EH (cell line): Measurements from ENCODE around the gene CEPT1.
"Not testable (repeated sequence)": the region's sequence is repeated elsewhere in the genome, so short reads cannot be mapped to it uniquely, and the experiment has no call there.

ENCODE experiments used
- DNase-seq: peaks from one replicate; pipeline ENCODE4 v3.0.0-alpha.2; 2015; ENCODE audit warnings: low read depth

Gene CEPT1

DNA sequence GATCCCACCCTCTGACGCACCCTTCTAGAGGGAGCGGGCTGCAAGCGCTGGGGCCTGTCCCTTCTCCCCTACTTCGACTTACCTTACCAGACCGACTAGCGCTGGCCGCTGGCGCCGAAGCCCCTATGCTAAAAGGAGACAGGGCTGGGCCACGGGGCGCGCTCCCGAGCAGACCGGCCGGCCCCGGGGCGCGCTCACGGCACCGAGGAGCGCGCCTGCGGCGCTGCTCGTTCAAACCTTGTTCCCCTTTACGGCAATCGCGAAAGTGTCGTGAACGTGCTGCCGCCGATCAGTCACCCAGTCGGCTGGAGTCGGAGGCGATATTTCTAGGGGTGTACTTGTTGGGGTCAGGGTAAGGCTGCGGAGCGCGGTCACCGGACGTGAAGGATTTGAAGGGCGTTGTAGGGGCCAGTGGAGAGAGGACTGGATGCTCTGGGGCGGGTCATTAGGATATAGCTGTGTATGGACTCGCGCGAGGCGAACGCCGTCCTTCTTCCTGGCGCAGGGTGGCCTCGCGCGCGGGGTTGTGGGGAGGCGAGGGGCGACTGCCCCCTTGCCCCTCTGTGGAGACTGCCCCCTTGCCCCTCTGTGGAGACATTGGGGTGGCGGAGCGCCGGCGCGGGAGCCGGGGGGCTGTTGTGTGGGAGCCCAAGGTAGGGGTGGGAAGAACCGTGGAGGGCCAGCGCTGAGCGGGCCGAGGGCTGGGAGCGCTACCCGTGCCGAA, at the start of gene CEPT1, which contains the start of gene DRAM2:
Gene CEPT1 (plus strand): TSS at position 268 of the 724 bp plus-strand sequence. CDS start 7,492 bp downstream, outside the sequence.
Gene DRAM2 (minus strand): TSS at position 138 of the 724 bp plus-strand sequence. CDS start 8,539 bp downstream, outside the sequence.
- DNase-seq: peak; percentile 94

DNA sequence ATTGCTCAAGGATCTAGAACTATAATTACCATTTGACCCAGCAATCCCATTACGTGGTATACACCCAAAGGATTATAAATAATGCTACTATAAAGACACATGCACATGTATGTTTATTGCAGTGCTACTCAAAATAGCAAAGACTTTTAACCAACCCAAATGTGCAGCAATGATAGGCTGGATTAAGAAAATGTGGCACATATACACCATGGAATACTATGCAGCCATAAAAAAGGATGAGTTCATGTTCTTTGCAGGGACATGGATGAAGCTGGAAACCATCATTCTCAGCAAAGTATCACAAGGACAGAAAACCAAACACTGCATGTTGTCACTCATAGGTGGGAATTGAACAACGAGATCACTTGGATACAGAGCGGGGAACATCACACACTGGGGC, 44.6 kb upstream of the CEPT1 start:
- DNase-seq: not testable (repeated sequence)

DNA sequence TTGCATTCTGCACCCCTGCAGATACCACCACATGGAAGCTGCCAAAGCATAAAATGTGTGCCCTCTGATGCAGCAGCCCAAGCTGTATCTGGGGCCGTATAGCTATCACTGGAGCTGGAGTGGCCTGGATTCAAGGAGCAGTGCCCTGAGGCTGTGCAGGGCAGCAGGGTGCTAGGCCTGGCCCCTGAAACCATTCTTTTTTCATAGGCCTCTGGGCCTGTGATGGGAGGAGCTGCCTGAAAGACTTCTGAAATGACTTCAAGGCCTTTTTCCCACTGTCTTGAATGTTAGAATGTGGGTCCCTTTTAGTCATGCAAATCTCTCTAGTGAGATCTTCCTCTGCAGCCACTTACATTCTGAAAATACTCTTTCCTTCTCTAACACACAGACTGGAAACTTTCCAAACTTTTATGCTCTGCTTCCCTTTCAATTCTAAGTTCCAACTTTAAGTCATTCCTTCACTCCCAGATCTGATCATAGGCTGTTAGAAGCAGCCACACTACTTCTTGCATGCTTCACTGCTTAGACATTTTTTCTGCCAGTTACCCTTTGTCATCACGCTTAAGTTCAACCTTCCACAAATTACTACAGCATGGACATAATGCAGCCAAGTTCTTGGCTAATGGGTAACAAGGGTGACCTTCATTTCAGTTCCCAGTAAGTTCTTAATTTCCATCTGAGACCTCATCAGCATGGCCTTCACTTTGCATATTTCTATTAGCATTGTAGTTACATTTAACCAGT, 42.5 kb upstream of the CEPT1 start:
- DNase-seq: peak; percentile 14

DNA sequence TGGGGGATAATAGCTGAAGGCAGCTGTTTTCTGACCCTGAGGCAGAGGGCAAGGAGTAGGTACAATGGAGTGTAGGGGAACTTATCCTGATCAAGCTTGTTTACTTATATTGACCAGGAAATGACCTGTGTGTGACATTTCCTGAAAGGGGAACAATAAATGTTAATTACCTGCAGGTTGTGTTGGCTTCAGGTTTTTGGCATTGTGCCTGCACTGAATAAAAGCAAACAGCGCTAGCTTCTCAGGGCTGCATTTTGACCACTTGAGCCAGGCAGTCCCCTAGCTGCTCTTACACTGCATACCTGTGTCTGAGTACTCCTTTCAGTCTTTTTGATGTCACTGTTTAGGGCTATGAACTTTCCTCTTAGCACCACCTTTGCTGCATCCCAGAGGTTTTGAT, 40.7 kb upstream of the CEPT1 start:
- no peak for DNase-seq

DNA sequence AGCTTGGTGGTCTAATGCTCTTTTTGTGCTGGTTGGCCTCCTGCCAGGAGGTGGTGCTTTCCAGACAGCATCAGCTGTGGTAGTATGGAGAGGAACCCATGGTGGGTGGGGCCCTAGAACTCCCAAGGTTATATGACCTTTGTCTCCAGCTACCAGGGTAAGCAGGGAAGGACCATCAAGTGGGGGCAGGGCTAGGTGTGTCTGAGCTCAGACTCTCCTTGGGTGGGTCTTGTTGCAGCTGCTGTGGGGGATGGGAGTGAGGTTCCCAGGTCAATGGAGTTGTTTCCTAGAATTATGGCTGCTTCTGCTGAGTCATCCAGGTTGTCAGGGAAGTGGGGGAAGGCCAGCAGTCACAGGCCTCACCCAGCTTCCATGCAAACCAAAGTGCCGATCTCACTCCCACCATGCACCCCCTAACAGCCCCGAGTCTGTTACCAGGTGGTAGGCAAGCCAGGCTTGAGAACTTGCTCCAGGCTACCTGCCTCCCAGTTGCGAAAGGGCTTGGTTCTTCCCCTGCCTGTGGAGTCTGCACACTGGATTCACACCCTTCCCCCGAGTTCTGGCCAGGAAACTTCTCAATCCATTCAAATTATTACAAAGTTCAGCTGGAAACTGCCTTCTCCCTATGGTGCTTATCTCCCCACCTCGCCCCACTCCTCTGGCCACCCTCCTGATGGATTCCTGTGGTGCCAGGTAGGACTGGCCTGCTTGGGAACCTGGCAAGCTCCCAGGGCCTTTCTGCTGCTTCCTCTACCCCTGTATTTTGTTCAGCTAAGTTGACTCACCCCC, 38.0 kb upstream of the CEPT1 start:
- DNase-seq: no peak

DNA sequence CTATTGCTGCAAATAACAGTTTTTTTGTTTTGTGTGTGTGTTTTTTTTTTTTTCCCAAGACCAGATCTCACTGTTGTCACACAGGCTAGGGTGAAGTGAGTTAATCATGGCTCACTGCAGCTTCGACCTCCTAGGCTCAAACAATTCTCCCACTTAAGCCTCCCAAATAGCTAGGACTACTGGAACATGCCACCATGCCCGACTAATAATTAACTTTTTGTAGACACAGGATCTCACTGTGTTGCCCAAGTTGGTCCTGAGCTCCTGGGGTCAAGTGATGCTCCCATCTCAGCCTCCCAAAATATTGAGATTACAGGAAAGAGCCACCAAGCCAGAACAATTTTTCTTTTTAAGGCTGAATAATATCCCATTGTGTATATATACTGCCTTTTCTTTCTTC, 35.0 kb upstream of the CEPT1 start:
- DNase-seq: no peak

DNA sequence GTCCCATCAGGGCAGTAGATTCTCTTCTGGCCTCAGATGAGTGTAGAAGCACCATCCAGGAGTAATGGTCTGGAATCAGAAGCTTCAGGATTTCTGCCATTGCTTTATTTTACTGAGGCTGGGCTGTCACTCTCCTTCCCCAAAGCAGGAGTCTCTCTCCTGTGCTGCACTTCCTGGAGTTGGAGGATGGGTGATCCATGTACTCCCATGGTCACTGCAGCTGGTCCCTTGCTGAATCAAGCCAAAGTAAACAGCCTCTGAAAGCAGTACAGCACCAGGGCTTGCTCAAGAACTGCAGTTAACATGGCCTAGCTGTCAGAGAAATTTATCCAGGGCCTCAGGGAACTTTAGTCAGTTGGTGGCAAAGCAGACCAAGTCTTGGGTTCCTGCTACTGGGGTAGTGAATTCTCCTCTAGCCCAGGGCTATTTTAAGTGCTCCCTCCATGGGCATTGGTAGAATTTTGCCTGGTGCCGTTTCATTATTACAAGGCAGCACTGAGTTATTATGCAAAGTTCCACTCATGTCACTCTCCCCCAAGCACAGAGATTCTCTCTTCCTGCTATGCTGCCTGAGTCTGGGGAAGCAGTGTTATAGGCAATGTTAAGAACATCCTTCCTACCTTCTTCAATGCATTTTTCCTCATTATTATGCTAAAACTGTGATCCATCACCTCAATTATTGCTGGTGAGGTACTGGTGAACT, 29.7 kb upstream of the CEPT1 start:
- DNase-seq: peak; percentile 81

DNA sequence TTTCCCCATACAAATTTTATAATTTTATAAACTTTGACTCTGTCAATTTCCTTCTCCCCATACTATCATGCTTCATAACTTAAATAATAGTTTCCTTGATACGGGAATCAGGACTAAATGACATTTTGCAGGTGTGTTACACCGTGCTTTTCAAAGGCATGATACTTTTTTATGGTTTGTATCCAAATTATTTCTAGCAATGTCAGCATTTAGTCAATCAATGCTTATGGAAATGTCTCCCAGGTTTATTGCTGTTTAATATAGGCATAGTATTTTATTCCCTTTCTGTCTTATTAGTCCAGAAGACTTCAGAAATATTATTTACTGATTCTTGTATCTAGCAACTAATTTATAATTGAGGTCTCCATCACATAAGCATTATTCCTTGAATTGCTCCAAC, 23.5 kb upstream of the CEPT1 start:
- DNase-seq: no peak

DNA sequence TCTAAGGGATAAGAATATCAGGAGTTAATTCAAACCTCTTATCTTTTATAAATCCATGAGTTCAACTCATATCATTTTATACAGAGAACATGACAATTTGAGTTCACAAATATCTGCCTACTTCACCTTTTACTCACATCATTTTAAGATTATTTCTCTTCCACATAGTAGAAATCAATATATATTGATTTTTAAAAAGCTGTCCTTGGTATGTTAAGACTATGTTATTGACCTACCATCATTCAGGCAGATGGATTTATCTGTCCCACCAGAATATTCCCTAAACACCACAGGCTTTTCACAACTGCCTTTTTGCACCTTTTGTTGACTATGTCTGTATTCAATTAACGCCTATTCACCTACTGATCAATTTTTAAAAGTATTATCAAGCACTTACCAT, 13.7 kb upstream of the CEPT1 start:
- DNase-seq: no peak

DNA sequence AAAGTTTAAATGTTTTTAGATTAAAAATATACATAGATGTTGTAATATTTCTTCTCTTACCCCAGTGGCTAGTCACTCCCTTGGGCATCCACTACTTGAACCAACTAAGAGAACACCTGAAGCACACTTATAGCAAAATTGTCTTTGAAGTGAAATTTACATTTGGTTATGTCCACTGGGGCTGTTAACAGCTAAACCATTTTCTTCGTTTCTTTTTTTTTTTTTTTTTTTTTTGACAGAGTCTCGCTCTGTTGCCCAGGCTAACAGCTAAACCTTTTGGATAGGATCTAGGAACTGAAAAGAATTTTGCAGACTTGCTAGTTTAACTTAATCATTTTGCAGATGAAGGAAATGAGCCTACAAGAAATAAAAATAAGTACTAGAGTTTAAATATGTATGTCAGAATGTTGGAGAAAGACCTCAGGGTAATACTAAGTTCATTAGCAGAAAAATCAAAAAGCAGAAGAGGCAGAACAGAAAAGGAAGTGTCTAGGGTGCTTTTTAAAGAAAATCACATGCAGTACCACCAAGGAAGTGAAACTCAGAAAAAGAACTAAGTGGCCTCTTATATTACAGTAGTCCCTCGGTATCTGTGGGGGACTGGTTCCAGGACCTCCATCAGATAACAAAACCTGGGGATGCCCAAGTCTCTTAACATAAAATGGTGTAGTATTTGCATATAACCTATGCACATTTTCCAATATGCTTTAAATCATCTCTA, 11.9 kb upstream of the CEPT1 start:
- DNase-seq: no peak

DNA sequence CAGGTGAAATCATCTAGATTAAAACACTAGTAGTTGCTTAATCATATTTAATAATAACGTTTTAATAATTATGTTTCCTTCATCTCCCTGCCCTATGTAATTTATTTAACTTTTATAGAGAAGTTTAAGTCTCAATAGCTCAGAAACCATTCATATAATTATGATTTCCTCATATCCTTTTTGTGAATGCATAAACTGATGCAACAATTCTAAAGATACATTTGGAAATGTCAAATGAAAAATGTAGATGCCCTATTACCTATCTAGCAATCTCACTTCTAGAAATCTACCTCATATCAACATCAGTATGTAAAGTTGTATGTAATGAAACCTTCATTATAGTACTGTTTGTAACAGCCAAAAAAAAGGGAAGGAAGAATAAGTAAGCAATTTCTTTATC, 10.6 kb upstream of the CEPT1 start:
- no peak for DNase-seq

DNA sequence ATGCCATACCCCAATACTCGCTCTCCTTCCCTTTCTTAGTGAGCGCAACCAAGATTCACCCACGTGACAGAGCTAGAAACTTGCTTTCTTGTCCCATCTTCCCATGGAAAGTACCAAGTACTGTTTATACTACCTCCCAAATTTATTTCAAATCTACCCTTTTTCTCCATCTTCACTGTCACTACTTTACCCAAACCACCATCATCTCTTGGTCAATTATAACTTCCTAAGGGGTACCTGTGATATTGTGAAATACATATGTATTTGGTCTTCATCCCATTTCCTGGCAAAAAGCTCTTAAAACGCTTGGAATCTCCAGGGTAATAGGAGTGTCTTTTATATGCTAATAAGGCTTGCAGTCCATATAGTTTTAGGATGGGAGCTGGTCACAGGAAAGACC, 8.3 kb upstream of the CEPT1 start:
- no peak for DNase-seq

DNA sequence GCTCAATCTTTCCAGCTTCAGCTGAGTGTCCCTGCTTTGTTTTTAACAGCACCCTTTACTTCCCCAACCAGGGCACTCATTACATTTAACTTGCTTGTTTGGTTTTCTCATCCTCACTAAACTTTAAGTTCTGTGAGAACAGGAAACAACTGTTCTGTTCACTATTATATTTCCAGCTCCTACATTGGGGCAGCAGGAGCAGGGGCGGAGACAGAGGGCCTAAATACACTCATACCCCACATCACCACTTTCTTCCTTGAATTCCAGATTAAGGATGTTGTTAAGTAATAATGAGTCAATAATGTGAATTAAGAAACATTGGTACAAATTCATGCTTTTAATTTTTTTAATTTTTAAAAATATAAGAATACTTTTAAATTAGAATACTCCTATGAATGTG, 6.2 kb upstream of the CEPT1 start:
- DNase-seq: no peak

DNA sequence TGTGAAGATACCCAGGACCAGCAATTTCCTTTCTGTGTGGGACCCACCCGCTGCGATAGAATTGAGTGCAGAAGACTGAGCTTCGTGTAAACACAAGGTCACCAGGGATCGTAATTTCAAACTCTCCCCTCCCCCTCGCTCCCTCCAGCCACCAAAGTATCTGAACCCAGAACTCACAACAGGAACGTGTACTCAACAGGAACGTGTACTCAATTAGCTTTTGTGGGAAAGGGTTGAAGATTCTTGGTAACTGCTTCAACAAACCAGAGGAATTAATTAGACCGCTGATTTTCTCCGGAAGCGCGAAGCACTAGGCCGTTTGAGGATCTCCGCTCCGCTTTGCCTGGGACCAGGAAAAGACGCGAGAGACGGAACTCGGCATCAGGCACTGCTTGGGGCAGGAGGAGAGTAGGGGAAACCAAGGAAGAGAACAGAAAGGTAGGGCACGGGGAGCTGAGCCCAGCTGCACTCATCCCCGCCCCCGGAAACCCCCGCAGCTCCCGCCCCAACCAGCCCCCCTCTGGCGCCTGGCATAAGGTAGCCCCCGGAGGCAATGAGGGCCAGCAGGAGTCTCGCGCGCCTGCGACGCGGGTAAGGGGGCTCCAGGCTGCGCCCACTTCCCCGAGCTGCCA, 583 bp upstream of the CEPT1 start:
- peak; percentile 67 for DNase-seq

DNA sequence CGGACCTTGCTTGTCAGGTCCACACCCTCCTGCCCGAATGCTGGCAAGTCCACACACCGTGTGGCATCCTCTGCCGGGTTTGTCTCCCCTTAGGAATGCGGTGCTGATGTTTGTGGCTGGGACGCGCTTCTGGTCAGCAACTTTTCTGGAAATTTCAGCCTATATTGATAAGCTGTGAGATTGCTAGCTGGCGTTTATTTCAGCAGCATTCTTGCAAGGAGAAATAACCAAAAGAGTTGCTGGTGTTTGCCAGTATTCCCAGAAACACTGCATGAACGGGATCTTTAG, 601 bp downstream of the CEPT1 start:
- peak; percentile 74 for DNase-seq

DNA sequence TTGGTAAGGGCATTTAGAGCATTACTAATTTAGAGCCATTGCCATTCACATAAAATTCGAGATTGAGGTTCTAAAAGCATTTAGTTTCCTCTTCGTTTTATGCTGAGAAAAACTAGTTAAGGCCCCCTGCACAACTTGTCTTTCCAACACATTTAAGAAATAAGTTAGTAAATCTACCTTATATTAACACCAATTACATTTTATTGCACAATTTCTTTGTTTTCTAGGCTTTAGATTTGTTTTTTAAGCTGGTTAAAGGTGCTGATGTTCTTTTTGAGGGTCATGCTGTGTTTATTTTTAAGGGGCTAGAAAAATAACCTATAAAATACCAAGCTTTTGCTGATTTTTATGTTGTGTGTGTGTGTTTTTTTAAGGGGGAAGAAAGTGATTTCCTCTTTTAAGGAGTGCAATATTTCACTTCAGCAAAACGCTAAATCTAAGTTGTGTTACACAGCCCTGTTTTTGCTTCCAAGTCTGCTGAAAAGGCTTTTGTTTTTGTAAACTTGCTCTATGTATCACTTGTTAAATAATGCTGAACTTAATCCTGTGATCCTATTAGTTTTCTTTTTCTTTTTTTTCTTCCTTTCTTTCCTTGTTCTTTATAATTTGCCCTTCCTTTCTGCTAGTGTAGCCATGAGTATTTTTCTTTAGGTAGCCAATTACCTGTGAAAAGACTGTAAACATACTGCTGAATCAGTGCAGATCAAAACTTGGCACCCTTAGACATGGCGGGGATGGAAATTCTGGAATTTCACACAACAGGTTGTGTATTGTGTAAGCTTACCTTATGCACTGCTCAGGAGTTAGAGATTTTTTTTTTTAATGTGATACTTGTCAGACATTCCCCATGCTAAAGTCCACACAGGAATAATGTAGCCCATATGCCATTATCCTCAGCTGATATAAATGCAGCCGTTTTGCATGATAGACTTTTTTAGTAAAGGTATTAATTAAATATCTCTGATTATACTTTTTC, 1.5 kb downstream of the CEPT1 start:
- DNase-seq: no peak

DNA sequence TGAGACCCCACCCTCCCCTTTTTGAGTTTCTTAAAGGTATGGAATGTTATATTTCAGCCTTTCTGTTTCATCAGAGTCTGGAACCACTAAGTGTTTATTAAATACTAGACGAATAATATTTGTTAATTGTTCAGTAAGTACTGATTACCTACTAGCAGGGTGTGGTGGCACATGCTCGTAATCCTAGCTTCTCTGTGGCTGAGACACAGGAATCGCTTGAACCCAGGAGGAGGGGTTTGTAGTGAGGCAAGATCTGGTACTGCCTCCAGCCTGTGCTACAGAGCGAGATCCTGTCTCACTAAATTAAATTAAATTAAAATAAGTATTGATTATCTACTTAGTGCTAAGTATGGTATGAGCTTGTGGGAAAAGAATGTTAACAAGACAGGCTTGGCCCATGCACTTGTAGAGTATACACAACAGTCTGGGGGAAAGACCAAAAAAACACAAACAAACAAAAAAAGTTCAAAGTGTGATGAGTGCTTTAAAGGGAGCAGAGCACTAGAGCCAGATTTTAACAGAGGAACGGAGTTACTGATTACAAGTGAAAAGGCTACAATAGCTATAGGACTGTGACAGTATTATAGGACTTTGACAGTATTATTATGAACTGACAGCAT, 2.4 kb downstream of the CEPT1 start:
- no peak for DNase-seq

DNA sequence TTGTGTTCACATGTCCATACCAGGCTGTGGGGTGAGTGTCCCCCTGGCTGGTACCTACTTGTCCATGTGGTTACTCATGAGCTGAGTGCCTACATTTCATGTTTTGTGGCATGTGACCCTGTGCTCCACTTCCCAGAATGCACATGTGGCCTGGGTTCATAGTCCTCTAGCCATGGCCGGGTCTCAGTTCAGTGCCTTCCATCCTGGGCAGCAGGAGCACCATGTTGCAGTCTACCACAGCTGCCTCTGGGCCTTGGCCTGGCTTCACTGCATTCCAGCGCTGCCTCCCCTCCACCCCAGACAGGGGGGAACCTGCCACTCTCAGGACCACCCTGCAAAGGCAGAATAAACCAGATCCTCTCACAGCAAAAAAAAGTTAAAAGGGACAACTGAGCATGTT, 5.5 kb downstream of the CEPT1 start:
- no peak for DNase-seq

DNA sequence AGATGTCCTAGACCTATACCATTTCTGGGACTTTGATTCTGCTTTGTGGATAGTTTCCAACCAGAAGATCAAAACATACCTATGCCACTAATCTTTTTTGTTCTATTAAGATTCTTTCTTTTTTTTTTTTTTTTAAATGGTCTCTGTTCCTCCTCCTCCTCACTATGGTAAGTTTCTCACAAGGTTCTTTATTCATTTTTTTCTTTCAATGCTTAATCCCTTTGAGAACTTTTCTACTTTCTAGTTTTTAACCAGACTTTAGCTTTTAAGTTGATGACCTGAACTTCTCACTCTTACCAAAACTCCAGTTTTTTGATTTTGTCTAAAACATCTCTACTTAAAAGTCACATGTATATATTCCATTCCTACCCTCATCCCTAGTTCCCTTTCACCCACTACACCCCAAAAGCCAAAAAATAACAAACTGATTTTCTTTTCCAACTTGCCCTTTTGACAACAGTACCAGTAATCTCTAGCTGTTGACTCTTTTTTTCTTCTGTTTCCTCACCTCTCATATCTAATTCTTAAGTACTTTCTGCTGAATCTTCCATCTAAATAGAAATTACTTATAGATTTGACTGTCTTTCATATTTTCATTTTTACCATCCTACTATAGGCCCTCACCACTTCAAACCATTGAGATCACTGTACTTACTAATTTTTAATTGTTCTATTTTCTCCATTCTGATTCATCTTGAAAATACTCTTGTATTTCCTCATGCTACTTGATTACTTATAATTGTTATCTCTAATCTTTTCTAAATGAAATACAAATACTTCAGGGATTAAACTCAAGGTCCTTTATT, 6.1 kb downstream of the CEPT1 start:
- peak; percentile 16 for DNase-seq
